HG03064 (cell line): Measurements from ENCODE around the gene LDLRAD3.

ENCODE experiments used
- ATAC-seq: cut with Tn5 transposase; IDR thresholded peaks from one replicate; pipeline ENCODE4 v1.9.1; 2021; ENCODE audit warnings: low read depth; ENCODE audit not compliant: unreplicated experiment

LDLRAD3 gene

DNA sequence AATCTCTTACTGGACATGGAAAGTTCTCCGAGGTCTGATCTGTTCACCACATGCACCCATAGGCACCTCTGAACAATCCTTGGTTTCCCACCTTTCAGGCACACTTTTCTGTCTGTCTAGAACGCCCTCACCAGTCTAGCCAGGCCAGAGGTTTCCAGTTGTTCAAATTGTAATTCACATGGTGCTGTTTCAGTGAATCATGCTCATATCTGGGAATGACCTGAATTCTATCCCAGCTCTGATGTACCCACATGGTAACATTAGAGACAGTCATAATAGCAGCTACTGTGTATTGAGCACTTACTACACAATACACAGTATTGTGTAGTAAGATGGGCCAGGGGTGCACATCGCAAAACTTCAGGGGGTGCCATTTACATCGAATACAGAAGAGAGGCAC lies 207.1 kb downstream of the LDLRAD3 start:
- ATAC-seq = no peak

DNA sequence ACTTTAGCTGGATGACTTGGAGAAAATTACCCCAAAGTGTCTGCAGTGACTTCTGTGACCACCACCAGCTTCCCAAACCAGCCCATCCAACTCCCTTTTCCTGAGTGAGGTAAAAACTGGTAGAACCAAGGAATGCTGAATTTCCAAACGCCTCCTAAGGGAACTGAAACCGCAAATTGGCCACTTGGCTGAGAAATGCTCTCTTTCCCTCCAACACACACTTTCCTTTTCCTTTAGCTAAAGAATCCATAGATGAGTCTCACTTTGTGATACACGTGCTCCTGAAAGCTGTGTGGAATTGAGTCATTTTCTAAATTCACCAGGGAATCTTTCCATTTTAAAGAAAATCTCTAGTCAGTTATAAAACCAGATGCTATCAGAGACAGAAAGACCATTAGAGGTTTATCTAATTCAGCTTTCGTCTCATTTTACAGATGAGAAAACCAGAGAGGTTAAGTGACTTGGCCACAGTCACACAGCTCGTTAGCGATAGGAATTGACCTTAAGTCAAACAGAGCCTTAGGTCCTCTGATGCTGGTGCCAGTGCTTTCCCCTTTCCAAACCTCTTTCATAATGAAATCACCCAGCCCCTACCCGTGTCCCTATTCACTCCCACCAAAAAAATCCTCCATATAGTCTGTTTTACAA lies 208.2 kb downstream of the LDLRAD3 start:
- no peak for ATAC-seq

DNA sequence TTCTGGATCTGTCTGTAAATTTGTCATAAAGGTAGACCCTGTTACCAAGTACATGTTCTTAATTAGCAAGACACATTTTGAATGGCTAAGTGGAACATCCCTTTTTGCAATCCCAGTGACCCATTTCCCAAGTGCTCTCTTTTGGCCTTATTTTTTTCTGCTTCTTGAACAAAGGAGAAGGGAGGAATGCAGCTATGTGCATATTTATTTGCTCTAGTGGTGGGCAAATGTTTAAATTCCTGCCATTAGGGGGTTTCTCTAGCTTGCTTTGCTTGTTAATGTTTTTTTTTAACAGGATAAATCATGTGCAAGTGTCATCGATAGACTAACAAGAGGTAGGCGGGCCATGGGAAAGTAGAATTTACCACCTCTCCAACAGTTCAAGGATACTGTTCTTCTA lies 209.7 kb downstream of the LDLRAD3 start:
- ATAC-seq = no peak

DNA sequence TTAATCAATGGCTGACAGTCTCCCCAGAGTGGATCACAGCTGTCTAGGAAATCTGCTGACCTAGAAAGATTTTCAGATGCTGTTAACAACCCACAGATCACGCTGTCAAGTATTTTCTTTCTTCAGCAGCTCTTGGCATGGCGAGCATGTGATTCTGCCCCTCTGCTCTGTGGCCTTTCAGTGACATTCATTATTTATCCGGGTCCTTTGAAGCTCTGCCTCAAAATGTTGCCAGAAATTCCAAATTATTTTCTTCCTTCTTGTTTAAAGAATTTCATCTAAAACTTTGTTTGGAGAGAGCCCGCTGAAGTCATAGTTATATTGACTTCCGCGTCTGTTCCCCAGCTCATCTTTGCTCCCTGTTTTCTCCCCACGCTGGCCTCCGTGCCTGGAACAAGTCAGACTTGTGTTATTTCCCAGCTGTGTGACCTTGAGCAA lies 211.3 kb downstream of the LDLRAD3 start:
- ATAC-seq = no peak

DNA sequence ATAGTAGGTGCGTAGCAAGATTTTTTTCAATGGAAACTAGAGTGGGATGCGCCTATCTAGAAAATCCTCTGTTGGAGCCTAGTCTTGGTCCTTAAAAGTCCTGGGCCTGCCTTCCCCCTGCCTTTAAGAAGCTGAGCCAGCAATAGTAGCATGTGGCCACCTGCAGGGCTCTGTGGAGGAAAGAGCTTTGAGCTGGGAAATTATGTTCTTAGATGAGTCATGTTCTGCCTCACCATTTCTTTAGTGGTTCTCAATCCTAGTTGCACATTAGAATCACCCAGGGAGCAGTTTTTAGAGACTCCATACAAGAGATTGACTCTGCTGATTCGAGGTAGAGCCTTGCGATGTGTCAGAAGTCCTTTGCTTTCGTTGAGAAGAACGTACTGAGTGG lies 211.9 kb downstream of the LDLRAD3 start:
- ATAC-seq = no peak

DNA sequence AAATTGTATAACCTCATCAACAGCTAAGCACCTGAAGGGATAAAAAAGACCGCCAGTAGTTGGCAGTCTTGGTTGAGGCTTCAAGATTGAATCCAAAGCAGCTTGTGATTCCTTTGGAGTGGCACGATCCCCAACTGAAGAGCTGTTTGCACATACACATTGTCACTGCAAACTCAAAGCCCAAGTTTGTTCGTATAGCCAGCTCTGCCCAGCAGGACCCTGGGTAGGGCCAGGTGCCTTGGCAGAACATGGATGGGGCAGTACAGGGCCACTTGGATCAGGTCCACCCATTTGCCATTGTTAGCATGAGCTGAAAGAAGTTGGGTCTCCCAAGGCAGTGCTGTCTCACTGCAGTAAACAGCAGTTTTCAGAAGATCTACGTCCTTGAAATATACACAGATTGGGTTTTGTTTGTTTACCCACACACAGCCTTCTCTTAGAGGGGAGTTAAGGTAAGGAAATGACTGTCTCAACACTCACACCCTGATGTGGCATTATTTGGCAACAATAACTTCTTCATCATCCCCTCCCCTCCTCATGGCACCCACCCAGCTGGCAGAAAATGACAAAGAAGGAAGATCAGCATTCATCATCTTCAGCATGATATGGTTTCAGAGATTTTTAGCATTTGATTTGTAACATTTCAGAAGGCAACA lies 212.4 kb downstream of the LDLRAD3 start:
- ATAC-seq = no peak

DNA sequence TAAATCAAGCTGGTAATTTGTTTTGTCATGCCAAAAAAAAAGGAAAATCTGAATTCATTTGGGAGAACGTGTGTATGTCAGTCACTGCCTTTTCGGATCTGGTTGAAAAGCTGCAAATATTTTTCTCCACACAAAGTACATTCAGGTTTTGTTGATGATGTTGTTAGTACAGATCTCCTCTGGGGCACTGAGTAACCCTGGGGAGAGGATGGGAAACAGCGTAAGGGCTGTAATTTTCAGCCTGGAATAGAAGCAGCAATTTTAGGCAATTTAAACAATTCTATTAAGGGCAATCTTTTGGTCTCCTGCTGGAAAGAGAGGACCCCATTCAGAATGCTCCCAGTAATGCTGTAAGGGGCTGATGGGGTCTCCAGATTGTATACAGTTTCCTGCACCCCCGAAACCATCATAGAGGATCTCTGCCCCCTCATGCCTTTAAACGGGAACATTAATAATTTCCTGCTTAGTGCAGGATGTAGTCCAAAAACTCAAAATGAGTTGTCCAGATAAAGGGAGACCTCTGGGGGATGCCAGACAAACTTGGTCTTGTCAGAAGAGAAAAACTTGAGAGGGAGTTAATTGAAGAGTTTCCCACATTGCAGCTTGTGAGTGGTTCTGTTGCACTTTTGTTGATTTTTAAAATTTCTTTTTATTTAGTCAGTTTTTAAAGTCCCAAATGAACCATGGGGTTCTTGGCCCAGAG lies 213.1 kb downstream of the LDLRAD3 start:
- ATAC-seq = no peak

DNA sequence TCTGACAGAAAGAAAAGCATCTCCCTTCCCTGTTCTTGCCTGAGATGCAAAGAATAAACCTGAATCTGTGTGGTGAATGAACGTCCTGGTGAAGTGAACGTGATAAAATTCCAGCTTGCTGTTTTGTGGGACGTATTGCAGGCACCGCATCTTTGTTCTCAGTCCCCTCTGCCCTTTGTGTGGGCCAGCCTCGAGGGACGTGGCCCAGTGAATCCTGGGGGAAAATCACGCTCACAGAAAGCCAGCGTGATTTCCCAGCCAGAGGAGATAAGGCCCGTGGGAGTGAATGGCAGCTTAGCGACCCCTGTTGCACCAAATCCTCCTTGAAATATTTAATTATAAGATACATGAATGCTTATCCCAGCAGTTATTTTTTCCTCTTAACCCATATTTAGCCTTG lies 216.2 kb downstream of the LDLRAD3 start:
- no peak for ATAC-seq

DNA sequence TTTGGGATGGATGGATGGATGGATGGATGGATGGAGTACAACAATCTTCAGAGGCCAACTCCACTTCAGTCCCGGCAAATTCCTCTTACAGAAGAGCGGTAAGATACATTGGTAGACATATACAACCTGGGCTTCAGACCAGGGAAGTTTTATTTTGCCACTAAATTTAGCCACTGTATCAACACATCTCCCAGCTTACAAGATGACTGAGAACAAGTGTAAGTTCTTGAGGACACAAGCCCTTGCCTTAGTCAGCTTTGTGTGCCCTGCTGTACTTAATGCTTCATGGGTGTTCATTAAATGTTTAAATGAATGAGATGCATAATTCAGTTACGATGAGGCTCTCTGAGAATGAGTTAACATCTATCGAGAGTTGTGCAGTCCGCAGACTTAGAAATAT lies 217.7 kb downstream of the LDLRAD3 start:
- ATAC-seq = no peak

DNA sequence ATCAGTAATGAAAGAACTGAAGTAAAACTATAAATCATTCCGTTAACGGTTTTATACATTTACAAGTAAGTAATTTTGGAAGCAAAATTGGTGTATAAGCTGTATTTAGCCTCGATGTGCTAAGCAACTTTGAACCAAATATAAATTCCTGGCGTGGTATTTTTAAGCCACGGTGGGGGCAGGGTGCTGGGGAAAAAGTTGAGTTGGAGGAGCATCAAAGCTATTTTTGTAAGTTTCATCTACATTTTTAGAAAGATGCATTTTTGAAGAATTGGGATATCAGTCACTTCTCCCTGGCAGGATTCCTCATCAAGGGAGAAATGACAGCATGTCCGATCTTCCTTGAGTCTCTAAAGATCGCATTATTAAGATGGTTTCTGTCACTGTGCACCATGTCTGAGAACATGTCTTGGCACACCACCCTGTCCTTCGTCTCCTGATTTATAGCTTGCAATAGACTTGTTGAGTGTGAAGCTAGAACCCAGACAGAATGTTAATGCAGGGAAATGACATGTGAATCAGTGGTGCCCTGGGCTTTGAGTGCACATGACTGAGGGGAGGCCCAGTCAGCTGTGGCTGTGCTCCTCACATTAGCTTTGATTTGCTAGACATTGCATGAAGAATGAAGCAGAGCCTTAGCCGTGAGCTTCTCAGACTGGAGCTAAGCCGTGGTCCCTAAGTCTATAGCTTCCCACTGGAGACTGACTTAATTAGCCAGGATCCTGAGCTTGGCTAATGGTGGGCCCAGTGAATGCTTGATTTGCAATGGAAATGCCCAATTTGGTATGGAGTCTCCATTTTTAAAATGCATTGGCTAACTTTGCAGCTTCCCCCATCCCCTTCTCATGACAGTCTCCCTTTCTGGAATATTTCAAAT lies 218.4 kb downstream of the LDLRAD3 start:
- ATAC-seq = no peak

DNA sequence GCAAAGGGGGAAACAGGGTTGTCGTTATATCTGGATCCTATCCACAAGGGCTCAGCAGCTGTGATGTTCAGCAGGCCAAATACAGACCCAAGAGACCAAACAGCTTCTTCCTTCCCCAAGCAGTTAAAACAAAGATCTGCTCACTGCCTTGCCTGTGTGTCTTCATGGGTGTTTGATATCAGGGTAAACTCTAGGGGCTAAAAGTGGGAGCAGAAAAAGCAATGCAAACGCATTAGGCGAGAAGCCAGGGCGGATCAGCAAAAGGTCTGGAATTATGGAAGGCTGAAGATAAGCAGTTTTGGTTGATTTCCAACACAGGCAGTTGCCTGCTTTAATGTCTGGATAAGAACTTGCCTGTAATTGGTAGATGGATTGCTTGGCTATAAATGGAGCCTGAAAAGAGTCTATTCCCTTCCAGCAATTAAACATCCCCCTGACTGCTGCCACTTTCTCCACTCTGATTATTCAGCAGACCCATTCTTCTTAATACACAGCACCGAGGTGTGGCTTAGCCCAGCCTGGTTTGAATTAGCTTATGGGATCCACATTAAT lies 219.1 kb downstream of the LDLRAD3 start:
- no peak for ATAC-seq

DNA sequence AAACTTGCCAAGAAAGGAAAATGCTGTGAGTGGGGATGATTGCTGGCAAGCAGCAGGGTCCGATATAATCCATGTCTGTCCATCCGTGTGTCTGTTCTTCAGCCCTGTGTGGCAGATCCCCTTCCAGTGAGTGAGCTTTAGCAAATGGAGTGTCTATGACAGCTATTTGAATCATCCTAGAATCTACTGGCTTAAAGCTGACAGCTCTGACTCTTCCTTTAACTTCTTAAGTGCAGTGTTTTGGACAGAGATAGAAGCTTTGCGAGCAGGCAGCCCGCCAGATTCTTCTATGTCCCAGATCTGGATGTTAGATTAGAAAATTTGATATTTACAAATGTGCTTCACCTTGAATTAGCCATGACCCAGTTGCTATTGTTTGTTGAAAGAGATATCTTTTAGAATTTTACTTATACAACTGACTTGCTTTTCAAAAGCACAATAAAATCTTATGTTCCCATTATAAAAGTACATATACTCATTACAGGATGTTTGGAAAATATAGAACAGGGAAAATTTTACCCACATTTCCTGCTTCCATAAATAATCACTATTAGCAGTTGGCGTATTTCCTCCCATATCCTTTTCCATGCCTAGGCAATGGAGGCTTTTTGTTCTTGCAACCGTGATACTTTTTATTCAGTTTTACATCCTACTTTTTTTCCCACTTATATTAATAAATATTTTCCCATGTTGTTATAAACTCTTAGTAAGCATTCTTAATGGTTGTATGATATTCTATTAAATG lies 220.8 kb downstream of the LDLRAD3 start:
- ATAC-seq = no peak

DNA sequence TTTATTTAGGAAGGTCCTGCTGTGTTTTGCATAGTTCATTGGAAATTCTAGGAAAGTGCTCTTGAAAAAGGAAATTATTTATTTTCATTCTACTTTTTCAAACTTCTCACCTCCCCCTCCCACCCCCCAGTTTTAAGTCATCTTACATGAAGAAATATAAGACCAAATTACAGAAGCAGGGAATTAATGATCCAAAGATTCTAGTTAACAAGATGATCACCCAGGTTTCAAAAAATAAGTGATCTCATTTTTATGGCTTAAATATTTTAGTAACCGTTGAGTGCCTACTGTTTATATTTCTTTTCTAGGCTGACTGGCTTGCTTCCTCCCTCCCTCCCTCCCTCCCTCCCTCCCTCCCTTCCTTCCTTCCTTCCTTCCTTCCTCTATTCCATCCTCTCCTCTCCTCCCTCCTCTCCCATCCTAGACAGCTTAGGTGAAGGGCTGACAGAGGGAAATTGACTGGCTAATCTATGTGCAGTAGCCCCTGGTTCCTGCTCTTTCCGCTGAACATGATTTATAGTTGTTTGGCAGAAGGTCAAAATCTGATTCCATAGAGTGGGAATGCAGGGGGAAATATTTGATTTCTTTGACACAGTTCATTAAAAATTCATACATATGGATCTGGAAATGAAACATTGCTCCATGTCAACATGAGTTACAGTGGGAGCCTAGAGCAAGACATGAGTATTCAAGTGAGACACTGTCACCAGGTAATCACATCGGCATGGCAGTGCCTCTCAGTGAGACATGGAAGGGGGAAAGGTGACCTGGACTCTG lies 221.9 kb downstream of the LDLRAD3 start:
- ATAC-seq = no peak

DNA sequence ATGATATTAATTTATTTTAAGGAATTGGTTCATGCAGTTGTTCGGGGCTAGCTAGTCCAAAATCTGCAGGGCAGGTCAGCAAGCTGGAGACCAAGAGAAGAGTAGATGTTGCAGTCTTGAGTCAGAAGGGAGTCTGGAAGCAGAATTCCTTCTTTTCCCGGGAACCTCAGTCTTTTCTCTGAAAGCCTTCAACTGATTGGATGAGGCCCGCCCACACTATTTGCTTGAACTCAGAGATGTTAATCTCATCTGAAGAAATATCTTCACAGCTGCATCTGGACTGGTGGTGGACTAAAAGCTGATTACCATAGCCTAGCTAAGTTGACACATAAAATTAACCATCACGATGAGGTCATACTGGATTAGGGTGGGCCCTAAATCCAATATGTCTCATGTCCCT lies 223.2 kb downstream of the LDLRAD3 start:
- no peak for ATAC-seq

DNA sequence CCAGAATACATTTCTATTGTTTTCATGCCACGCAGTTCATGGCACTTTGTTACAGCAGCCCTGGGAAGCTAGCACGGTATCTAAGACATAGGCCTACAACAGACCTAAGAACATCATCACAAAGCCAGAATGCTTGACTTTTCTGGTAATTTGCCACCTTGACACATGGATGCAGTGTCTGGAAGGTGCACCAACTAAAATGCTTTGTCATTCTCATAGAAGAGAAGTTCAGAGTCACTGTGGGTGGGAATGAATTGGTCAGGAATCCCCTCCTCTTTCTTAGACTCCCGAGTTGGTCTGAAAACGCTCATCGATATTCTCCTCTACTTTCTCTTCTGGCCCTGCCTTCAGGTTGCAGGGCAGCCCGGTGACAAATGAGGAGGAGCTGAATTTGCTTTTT lies 223.9 kb downstream of the LDLRAD3 start:
- no peak for ATAC-seq

DNA sequence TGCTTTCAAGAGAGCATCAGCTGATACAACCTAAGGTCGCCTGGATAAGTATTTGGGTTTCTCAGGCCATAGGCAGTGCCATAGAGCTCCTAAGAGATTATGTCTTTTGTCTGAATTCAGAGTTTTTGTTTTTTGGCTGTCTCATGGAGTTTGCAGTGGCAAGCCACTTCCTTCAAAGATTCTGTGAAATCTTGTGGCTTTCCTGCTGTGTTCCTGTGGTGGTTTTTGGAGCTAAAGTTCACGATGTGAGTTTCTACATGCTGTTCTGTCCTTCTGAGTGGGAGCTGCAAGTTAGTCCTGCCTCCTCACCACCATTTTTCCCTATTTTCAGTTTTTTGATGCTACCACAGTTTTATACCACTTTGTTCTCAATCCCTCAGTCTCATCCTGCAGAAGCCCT lies 234.0 kb downstream of the LDLRAD3 start:
- ATAC-seq = no peak

DNA sequence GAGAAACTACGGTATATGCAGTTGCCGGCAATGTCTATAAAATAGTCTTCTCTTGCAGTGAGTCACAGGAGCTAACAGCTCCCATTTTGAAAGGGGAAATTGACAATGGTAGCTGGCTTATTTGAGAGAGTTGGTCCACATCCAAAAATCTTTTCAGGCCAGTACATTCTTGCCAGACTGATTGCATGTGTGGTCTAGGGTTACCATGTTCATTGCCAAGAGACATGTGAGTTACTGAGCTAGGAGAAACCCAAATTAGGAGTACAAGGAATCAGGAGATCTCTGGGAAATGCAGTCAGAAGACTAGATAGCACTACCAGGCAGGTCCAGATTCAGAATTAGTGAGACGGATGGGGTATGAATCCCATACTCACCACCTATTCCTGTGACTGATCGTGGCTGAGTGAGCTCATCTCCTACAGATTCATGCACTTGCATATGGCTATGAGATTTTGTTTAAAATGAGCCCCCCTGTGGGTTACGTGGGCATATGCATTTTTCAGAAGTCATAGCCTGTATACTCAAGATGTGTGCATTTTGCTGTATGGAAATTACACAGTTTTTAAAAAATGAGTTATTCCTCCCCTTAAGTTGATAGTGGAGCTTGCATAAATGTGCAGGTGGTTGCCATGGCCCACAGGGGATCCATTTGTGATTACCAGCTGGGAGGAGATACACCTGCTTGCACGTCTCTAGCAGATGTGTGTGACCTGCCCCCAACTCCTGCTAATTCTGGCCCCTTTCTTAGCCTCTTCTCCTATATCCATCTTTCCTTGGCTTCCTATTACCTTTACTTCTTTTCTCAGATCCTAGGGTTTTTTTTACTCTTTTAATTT lies 242.7 kb downstream of the LDLRAD3 start:
- ATAC-seq = no peak

DNA sequence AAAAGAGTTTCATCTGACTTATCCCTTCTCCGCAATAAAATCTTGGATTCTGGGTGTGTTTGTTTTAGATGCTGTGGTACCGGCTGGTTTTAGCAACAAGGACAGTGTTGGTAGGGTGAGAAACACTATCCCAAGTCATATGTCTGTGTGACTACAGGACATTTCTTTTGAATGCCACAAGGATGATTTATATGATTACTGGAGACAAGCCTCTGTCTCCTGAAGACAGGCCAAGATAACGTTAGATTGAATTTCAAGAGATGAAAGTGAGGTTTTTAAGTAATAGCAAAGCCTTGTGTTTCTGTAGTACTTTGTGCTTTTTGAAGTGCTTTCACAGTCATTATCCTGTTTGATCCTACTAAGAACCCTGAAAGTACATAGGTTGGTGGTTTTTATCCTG lies 243.8 kb downstream of the LDLRAD3 start:
- no peak for ATAC-seq
